Frontal cortex (tissue), 4 donors: Measurements from ENCODE around the gene ANKLE2. TPM values are rescaled to one million over a fixed set of nuclear protein-coding genes. Genes with fewer than 3 reads are reported as not detected.
A peak's percentile ranks its signal among the peaks of the same experiment; 100 is the strongest.

Experiments
- DNase-seq, 2 donors: peaks; one replicate each; pipeline ENCODE4 v3.0.0; 2012; ENCODE audit warnings: low spot score in 2 of 2
- FAIRE-seq: peaks from 2 replicates; lab custom pipeline; 2012; peaks lifted over from hg19 to GRCh38; lab: Jason Lieb, UNC
- total RNA-seq: library from RNA; depleted of rRNA; stranded (reverse); fragments of >200 nt; gene quantifications from one replicate; pipeline ENCODE4 v1.2.3, GENCODE V29; 2014
- donor health status: control.
- donor health status: control.
- donor health status: control.

Gene ANKLE2
- total RNA-seq, 1 donor from 2014 or later: 44.8 TPM

DNA sequence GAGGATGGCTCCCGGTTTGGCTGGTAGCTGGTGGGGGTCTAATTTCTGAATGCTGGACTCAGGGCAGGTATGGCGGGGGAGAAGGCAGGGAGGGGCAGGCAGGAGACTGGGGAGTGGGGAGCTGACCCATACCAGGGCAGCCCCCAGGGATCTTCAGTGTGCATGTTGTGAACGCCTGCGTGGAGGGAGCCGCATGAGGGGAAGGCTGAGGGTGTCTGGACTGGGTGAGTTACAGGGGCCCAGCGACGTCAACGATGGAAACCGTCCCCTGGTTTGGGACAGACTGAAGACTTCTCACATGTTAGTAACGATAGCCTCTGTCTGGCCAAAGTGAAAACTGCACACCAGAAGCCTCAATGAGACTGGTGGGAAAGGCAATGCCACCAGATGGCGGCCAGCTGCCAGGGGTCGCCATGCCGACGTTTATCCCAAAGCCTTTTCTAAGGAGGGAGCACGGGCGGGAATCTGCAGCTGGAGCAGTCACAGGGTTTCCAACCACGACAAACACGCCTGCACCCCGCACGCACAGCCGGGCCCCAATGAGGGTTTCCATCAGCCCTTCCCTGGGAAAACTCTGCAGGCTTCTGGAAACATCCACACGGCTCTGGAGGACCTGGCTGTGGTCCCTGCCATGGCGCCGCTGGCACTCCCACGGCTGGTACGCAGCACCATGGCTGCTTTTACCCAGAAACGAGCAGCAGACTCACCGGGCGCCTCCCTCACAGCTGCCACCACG lies 37.0 kb downstream of the ANKLE2 start:
- FAIRE-seq: no peak
- no peak for DNase-seq

DNA sequence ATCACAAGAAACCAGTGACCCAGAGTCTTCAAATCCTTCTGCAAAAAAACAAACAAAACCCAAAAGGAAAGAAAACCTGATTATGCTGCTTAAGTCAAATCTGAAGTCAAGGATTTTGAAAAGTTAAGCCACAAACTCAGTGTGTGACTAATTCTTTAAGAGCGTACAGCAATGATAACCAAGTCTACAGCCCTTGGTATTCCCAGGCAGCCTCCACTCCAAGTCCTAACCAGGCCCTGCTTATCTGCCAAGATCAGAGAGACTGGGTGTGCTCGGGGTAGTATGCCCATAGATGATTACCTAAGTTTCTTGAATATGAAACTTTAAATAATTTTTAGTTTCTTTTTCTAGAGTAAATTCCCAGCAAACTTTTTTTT lies 37.9 kb downstream of the ANKLE2 start:
- no peak for FAIRE-seq

DNA sequence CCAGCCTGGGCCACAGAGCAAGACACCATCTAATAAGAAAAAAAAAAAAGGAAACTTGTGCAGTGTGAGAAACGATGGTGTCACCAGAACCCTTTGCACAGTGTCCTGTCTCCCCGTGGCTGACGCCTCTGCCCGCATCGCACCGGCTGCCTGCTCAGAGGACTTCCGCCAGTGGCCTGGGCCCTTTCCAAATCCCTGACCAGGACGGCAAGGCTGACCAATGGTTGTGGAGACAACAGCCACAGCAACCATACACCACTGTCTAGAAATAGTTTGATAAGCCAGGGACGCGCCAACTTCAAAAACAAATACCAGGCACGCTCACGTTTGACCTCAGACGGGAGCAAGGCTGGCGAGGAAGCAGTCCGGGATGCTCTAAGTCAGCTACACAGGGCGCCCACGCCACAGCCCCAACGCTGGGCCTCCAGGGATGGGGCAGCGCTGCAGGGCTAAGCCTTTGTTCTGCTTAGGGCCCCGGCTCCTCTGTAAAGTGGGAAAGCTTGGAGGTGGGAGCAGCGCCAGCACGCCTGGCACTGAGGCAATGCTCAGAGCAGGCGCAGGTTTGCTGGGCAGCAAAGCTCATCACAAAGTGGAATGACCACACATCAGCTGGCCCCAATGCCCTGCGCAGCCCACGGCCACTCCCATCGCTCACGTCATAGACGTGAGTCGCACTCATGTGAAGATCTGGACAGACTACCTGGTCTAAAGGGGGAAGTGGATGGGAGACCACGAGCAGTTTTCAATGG lies 38.4 kb downstream of the ANKLE2 start:
- FAIRE-seq: no peak
- DNase-seq: no peak

More for the DNA sequence above, 37.9 kb downstream of the ANKLE2 start:
- DNase-seq: no peak

DNA sequence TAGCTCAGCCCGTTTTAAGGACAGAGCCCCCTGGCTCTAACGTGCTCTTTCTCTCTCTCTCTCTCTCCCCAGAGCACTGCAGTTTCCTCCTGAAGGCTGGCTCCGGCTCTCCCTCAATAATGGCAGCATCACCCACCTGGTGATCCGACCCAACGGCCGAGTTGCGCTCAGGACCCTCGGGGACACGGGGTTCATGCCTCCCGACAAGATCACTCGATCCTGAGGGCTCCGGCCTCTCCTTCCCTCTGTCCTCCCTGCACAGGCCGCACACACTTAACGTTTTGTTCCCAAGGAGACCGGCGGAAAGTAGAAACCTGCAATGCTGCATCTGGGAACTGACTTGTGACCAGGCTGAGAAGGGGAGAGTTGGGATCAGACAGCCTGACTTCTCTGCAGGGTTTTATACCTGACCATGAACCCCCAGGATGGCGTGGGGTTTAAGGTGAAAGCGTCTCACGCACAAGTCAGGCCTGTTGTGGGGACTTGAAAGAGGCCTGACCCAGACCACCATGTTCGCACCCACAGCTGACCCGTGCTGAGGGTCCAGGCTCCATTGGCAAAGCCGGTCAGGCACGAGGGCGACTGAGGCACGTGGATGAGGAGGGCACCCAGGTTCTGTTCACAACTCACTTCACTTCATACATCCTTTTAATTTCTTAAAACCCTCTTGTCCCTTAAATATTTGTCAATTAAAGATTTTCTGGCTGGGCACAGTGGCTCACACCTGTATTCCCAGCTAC lies 40.9 kb downstream of the ANKLE2 start:
- FAIRE-seq (no peak), DNase-seq (no peak)

DNA sequence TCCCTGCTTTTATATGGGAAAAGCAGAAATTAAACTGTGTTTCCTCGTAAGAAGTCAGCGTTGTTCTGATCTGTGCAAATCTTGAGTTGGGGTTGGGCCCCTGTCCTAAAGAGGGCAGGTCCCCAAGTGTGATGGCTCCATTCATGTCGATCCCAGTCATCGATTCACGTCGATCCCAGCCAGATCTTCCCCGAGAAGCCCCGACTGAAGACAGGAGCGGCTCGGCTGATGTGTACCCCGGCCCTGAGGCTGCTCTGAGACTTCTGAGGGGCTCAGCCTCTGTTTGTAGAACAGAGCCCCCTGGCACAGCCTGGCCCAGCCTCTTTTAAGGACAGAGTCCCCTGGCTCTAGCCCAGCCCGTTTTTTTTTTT lies 41.7 kb downstream of the ANKLE2 start:
- no peak for FAIRE-seq
- DNase-seq: no peak

DNA sequence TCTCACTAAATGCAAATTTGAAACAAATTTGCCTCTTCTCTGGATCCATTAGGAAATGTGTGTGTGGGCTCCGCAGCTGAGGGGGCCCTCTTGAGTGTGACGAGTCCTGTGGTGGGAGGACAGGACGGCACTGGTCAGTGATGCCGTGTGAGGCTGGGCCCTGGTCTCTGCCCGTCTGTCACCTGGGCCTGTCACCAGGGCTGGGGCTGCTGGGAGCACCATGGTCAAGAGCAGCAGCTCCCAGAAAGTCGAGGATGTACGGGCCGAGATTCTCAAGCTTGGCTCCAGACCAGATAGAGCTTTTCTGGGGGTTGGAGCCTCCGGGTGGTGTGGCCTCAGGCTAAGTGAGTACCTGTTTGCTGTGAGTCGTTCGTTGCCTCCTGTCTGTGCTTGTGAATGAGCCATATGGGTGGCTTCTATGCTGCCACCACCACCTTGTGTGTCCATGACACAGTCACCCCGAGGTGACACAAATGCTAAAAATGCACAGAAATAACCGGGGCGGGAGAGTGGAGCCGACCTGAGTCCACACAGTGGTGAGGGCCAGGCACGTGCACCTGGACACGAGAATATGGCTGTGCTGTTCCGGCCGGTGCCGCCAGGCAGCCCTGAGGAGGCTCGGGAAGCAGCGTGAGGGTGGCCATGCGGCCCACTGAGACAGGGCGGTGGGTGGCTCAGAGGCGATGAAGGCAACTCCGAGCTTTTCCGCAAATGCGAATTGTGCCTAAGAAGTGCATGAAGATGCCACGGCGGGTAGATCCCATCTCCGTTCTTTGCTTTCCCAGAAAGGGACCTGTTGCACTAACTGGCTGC lies 42.3 kb downstream of the ANKLE2 start:
- DNase-seq (no peak), FAIRE-seq (no peak)

DNA sequence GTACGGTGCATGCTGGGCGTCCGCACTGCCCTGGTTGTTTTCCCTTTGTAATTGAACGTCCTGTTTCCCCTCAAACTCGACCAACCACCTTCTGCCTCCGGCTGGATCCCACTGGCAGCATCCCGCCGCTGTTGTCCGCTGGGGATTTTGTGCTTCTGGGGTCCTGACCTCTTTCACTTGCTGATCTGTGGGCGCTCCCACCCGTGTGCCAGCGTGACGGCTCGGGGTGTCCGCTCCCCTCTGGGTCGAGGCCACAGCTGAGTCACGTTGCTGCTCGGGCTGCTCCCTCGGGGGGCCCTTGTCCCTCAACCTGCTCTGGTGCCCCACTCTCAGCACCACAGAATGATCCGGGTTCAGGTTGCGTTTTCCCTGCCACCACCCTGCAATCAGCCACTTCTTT lies 43.0 kb downstream of the ANKLE2 start:
- DNase-seq: no peak
- no peak for FAIRE-seq

DNA sequence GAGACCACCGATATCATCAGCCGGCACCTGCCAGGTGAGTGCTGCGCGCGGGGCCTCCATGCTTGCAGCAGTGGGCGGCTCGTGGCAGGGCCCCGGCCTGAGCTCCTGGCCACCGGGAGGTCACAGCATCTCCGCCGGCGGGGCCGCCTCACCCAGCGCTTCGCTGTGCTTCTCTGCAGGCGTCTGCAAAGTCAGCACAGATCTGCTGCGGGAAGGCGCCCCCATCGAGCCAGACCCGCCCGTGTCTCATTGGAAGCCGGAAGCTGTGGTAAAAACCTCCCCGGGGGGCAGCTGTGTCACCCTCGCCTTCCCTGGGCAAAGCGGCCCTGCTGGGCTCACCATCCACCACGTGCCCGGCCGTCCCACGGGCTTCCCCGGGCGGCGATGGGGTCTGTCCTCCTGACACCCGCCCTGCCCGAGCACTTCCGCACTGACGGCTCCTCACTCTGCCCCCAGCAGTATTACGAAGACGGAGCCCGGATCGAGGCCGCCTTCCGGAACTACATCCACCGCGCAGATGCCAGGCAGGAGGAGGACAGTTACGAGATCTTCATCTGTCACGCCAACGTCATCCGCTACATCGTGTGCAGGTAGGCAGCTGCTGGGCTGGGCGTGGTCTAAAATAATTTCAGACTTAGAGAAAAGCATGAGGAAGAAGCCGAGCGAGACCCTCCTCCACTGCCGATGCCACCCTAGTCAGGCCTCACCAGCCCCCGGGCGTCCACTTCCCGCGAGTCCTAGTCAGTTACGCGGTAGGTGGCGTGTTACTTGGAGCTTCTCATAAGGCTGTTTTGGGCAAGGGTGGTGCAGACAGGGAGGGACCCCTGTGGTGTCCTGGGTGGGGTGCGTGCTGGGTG lies 43.9 kb downstream of the ANKLE2 start:
- FAIRE-seq (no peak), DNase-seq (no peak)

DNA sequence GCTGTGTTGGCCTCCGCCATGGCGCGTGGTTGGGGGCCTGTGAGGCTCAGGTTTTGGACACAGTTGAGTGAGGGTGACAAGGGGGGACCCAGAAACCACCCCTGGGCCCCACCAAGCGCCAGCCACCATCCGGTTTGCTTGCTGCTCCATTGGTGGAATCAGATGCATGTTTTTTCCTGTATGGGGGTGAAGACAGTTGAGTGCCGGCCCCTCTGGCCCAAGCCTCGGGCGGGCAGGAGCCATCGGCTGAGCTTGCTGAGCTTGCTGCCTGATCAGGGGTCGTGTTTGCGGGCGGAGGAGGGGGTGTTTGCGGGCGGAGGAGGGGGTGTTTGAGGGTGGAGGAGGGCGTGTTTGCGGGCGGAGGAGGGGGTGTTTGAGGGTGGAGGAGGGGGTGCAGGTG lies 44.6 kb downstream of the ANKLE2 start:
- DNase-seq (no peak), FAIRE-seq (no peak)

DNA sequence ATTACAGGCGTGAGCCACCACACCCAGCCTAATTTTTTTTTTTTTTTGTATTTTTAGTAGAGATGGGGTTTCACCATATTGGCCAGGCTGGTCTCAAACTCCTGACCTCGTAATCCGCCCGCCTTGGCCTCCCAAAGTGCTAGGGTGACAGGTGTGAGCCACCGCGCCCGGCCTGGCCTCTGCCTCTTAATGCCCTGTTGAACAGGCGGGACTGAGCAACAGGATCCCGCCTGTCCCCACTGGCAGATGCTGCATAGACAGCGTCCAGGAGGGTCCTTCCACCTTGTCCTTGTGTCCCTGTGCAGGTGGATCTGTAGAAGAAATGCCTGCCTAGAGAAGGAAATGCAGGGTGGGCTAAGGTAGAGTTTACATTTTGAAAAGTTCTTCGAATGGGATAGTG lies 45.3 kb downstream of the ANKLE2 start:
- DNase-seq (no peak), FAIRE-seq (no peak)

DNA sequence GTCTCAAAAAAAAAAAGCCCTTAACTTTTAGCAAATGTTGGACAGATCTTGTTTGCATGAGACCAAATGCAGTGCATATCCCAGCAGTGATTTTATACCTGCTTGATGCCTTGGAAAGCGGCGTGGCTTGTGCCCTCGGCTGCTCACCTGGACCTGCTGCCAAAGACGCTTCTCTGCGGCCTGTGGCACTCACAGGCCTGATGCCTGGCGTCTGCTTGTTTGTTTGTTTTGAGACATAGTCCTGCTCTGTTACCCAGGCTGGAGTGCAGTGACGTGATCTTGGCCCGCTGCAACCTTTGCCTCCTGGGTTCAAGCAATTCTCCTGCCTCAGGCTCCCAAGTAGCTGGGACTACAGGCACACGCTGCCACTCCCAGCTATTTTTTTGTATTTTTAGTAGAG lies 45.8 kb downstream of the ANKLE2 start:
- FAIRE-seq: no peak
- DNase-seq: no peak

DNA sequence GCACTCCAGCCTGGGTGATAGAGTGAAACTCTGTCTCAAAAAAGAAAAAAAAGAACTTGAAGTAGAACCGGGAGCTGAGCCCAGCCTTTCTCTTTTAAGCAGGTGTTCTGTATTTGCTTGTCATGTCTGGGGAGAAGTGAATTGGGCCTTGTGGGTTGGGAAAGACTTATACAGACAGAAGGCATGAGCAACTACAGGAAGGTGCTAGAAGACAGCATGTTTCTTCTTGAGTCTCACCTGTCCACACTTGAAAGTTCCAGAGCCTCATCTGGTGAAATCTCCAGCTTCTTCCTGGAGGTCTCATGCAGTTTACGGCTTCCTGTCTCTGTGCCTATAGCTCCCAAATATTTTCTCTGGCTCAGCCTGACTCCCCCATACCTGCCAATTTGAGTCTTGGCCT lies 48.5 kb downstream of the ANKLE2 start:
- no peak for FAIRE-seq
- DNase-seq: no peak

DNA sequence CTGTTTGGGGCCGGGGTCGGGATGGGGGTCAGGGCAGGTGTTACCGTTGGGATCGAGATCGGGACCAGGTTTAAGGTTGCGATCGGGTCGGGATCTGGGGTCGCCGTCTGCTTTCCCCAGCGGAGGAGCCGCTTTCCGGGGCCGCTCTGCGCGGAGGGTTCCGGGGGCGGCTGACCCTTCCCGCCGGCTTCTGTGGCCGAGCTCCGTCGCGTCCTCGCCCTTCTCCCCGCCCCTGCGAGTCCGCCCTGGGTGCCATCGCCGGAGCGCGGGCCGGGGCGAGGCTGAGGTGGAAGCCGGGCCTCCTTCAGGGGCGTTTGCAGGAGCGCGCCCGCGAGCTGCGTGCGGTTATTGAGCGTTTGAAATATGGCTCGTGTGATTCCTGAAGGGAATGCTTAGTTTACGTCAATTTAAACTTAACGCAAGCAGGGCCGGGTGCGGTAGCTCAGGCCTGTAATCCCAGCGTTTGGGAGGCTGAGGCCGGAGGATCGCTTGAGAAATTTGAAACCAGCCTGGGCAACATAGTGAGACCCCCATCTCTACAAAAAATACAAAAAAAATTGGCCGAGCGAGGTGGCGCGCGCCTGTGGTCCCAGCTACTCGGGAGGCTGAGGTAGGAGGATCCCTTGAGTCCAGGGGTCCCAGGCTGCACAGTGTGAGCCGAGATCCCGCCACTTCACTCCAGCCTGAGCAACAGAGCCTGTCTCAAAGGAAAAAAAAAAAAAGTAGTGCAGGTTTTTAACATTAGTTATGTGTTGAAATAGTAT lies 50.4 kb downstream of the ANKLE2 start:
- DNase-seq: no peak

DNA sequence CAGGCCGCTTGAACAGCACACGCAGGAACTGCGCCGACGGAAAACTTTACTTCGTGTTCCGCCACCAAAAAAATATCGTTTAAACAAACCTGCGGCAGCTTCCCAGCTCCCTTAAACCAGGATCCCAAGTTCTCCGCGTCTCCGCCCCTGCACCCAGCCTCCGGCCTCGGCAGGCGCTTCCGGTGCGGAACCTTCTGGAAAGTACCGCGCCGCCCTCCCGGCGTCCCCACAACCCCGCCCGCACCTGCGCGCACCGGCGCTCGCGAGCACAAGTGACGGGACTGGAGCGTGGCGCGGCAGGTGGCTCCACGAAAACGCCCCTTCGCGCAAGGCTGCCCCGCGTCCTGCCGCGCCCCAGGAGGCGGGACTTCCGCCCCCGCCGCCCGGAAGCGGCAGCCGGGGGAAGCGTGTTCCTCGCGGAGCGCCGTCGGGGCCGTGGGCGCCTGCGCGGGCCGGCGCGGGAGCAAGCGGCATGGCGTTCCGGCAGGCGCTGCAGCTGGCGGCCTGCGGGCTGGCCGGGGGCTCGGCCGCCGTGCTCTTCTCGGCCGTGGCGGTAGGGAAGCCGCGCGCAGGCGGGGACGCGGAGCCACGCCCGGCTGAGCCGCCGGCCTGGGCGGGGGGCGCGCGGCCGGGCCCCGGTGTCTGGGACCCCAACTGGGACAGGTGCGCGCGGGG lies 51.1 kb downstream of the ANKLE2 start, which contains the start of gene PGAM5:
PGAM5 (plus strand) TSS at position 438 of the 675 bp plus-strand sequence; CDS start at position 473, 35 bp downstream.
- FAIRE-seq: no peak
- DNase-seq: peak; percentile 95 to 96

More for the DNA sequence above, 50.4 kb downstream of the ANKLE2 start:
- no peak for FAIRE-seq

DNA sequence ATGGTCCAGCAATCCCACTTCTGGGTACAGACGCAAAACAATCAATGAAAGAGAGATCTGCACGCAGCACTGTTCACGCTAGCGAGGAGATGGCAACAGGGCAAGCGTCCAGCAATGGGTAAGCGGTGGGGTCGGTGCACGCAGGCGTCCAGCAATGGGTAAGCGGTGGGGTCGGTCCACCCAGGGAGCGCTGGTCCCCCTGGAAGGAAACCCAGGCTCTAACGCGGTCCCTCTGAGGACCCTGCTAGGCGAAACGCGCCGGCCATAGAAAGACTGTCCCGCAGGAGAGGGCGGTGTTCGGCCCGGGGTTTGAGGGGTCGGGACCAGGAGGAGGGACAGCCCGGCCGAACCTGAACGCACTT lies 51.6 kb downstream of the ANKLE2 start:
- no peak for DNase-seq
- no peak for FAIRE-seq

DNA sequence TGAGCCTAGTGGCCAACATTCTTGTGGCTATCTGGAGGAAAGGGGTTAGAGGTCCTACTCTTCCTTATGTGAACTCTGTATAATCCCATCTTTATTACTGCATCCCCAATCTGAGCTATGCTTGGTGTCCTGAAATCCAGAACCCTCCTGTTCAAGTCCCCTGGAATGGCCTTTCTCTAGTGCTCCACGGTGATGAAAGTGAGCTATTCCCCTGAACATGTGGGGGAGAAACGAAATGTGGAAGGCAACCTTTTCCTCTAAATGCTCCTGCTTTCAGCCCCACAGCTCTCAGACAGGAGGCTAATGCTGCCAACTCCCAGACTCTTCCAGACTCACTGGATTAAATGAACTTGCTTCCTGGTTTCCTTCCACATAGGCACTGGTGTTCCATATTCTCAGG lies 53.5 kb downstream of the ANKLE2 start:
- FAIRE-seq (no peak), DNase-seq (no peak)

DNA sequence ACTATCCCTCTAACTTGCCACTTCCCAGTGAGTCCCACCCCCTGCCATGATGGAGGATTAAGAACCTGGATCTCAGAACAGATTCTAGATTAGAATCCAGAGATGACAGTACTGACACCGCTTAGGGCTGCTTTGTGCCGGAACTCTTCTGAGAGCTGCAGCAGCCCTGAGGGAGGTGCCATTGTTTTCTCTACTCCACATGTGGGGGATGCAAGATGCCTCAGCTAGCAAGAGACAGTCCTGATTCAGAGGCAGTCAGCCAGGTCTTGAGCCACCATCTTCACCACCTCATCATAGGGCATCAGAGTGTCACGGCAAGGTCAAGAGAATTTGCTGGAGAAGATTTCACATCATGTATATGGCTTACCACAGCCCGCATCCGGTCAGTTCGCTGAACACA lies 54.4 kb downstream of the ANKLE2 start:
- FAIRE-seq: no peak
- no peak for DNase-seq

DNA sequence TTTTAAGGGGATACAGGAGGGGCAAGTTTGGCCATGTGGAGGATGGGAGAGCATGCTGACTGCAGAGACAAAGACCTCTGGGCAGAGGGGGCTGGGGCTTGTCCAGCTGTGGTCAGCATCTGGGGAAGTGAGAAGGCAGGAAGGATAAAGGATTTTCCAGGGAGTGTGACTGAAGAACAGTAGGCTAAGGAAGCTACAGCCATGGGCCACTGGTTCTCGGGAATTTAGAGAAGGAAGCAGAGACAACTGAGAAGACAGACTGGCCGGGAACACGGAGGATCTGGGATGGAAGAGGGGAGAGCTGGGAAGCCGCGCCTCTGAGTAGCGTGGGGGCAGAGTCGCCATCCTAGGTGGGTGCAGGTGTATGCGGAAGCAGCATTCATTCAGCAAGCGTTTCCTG lies 58.0 kb downstream of the ANKLE2 start:
- no peak for FAIRE-seq

More for the DNA sequence above, 58.0 kb downstream of the ANKLE2 start:
- no peak for DNase-seq
